Endothelial cell of umbilical vein (primary cell): ENCODE data around the gene NUP153. TPM values are rescaled to one million over a fixed set of nuclear protein-coding genes. Genes with fewer than 3 reads are reported as not detected.

Experiments used
- BruUV-seq: library from RNA; stranded (reverse); fragments of 400-500 nt; replicated peaks from 2 replicates; lab custom pipeline; 2021; lab: Mats Ljungman, UMichigan
- CTCF ChIA-PET: fragments of 300-600, 350-600 bp; sonication (Branson Sonifier 250); formaldehyde crosslinking; loops from one replicate; lab custom pipeline; 2021; ENCODE audit warnings: antibody characterized with exemption, inconsistent platforms; lab: Charles Lee
- POLR2A ChIA-PET: fragments of 300-600, 350-600 bp; sonication (Branson Sonifier 250); formaldehyde crosslinking; loops from one replicate; lab custom pipeline; 2021; ENCODE audit warnings: antibody characterized with exemption, inconsistent platforms; lab: Charles Lee
- DNase-seq: peaks from one replicate; pipeline ENCODE4 v3.0.0-alpha.2; 2011; ENCODE audit warnings: low read depth, low spot score
- FAIRE-seq: peaks from 2 replicates; lab custom pipeline; 2011; peaks lifted over from hg19 to GRCh38; lab: Jason Lieb, UNC
- H2AFZ ChIP-seq: 2 replicates; pipeline ENCODE4 v1.6.0; 2012; ENCODE audit warnings: low read depth, low read length, control low read depth, inconsistent platforms
- H3K27ac ChIP-seq: 2 replicates; pipeline ENCODE4 v1.5.1; 2011; ENCODE audit warnings: low read depth, mild to moderate bottlenecking, control low read depth, low read length, moderate library complexity; ENCODE audit not compliant: insufficient read depth
- H3K27me3 ChIP-seq, 2 experiments: 2 replicates each; pipeline versions ENCODE4 v1.6.0 to v1.6.1; 2011; ENCODE audit warnings: low read length in 2 of 2, mixed read lengths in 1 of 2; ENCODE audit not compliant: control insufficient read depth in 2 of 2, insufficient read depth in 2 of 2
- H3K36me3 ChIP-seq, 2 experiments: 2 replicates in 1 of 2; 3 replicates in 1 of 2; pipeline ENCODE4 v1.5.1; 2011; ENCODE audit warnings: low read length in 2 of 2, mild to moderate bottlenecking in 1 of 2, moderate library complexity in 1 of 2; ENCODE audit not compliant: control insufficient read depth in 2 of 2, insufficient read depth in 2 of 2; ENCODE audit errors: extremely low read depth in 1 of 2
- H3K4me1 ChIP-seq: 3 replicates; pipeline ENCODE4 v1.5.1; 2011; ENCODE audit warnings: mild to moderate bottlenecking, low read length; ENCODE audit not compliant: control insufficient read depth, insufficient read depth; ENCODE audit errors: extremely low read depth
- H3K4me2 ChIP-seq: 2 replicates; pipeline ENCODE4 v1.6.1; 2011; ENCODE audit warnings: low read length, control low read depth, mixed read lengths; ENCODE audit not compliant: insufficient read depth
- H3K4me3 ChIP-seq, 3 experiments: fragments of 200-600 bp in 1 of 3; sonication (generic), shearing (Covaris generic) in 1 of 3; replicated peaks in 1 of 3; 2 replicates each; pipeline ENCODE4 v1.5.1; 2011 to 2016; ENCODE audit warnings: control low read depth in 3 of 3, low read length in 3 of 3, mild to moderate bottlenecking in 2 of 3, inconsistent platforms in 1 of 3, low read depth in 1 of 3, moderate library complexity in 1 of 3; ENCODE audit not compliant: insufficient read depth in 1 of 3
- H3K79me2 ChIP-seq: 2 replicates; pipeline ENCODE4 v1.6.0; 2012; ENCODE audit warnings: low read length, inconsistent platforms; ENCODE audit not compliant: control insufficient read depth, insufficient read depth
- H3K9ac ChIP-seq: replicated peaks from 2 replicates; pipeline ENCODE3; 2011; ENCODE audit warnings: low read length, control low read depth; ENCODE audit not compliant: insufficient read depth; ENCODE audit errors: extremely low read depth
- H3K9me1 ChIP-seq: replicated peaks from 3 replicates; pipeline ENCODE4 v1.6.0; 2011; ENCODE audit warnings: mild to moderate bottlenecking, low read length; ENCODE audit not compliant: control insufficient read depth, insufficient read depth; ENCODE audit errors: extremely low read depth
- H3K9me3 ChIP-seq: replicated peaks from 2 replicates; pipeline ENCODE4 v1.5.1; 2012; ENCODE audit warnings: low read length, inconsistent platforms; ENCODE audit not compliant: control insufficient read depth, insufficient read depth
- H4K20me1 ChIP-seq: replicated peaks from 2 replicates; pipeline ENCODE3; 2011; ENCODE audit warnings: mild to moderate bottlenecking, low read length; ENCODE audit not compliant: control insufficient read depth, insufficient read depth; ENCODE audit errors: extremely low read depth
- EZH2 ChIP-seq: IDR thresholded peaks from 2 replicates; pipeline ENCODE4 v1.6.1; 2012; ENCODE audit warnings: borderline replicate concordance, low read depth, mild to moderate bottlenecking, moderate library complexity, low read length, inconsistent platforms; ENCODE audit not compliant: severe bottlenecking
- FOS ChIP-seq: IDR thresholded peaks from 2 replicates; pipeline ENCODE4 v1.6.1; 2011; ENCODE audit warnings: mild to moderate bottlenecking, low read length, moderate library complexity, borderline replicate concordance; ENCODE audit not compliant: insufficient read depth
- GATA2 ChIP-seq: IDR thresholded peaks from 2 replicates; pipeline ENCODE4 v1.7.0; 2011; ENCODE audit warnings: low read depth, mild to moderate bottlenecking, moderate library complexity, mixed read lengths, low read length; ENCODE audit not compliant: insufficient read length, insufficient read depth
- JUN ChIP-seq: IDR thresholded peaks from 2 replicates; pipeline ENCODE4 v1.6.1; 2011; ENCODE audit warnings: borderline replicate concordance, low read depth; ENCODE audit not compliant: insufficient read length, insufficient read depth
- MYC ChIP-seq: IDR thresholded peaks from one replicate; pipeline ENCODE4 v1.6.1; 2011; ENCODE audit warnings: mild to moderate bottlenecking, low read depth, low read length
- POLR2A ChIP-seq: IDR thresholded peaks from 2 replicates; pipeline ENCODE4 v1.6.1; 2012; ENCODE audit warnings: low read depth, mild to moderate bottlenecking, control low read depth, low read length
- POLR2AphosphoS5 ChIP-seq: IDR thresholded peaks from 2 replicates; pipeline ENCODE4 v1.6.1; 2012; ENCODE audit warnings: low read depth, mild to moderate bottlenecking, control low read depth, low read length, moderate library complexity; ENCODE audit not compliant: insufficient read depth
- dilution Hi-C: fragments of 300-500 bp; cut with MboI; formaldehyde crosslinking; loops from one replicate; pipeline ENCODE4 v1.15.0; 2019; ENCODE audit warnings: low sequenced_read_pairs; ENCODE audit not compliant: extremely low pct_ligation_motif_present
- intact Hi-C: fragments of 100-400 bp; cut with micrococcal nuclease; formaldehyde crosslinking; loops from one replicate; pipeline ENCODE4 v1.10.0; 2022
- polyA plus RNA-seq, 4 experiments: library from polyadenylated mRNA; depleted of rRNA in 3 of 4; stranded (reverse) in 3 of 4; unstranded in 1 of 4; fragments of >200 nt; gene quantifications; 2 replicates each; pipeline versions ENCODE4 v1.2.1 to v1.2.3, GENCODE V29; 2011 to 2012; ENCODE audit warnings: missing spikeins in 1 of 4
- total RNA-seq: library from RNA; stranded (reverse); gene quantifications from 2 replicates; pipeline ENCODE4 v1.2.3, GENCODE V29; 2021
- TF ChIP-seq, protein P1 (sequence below): IDR thresholded peaks from 2 replicates; pipeline ENCODE4 v1.6.1; 2011; ENCODE audit not compliant: insufficient read depth, insufficient read length
- TF ChIP-seq, protein P2 (sequence below), 2 donors: IDR thresholded peaks; 1 replicate in 1 of 2; 2 replicates in 1 of 2; pipeline ENCODE4 v1.5.1; 2011; ENCODE audit warnings: low read length in 2 of 2, mild to moderate bottlenecking in 2 of 2, moderate library complexity in 2 of 2, control low read depth in 1 of 2, inconsistent platforms in 1 of 2, low read depth in 1 of 2; ENCODE audit not compliant: insufficient read depth in 1 of 2; ENCODE audit errors: extremely low read depth in 1 of 2

Gene NUP153
- total and polyA plus RNA-seq, 2 donors (not counting 3 experiments of a cell fraction or from before 2014, with no cell fraction given): 22.0 to 51.0 TPM

DNA sequence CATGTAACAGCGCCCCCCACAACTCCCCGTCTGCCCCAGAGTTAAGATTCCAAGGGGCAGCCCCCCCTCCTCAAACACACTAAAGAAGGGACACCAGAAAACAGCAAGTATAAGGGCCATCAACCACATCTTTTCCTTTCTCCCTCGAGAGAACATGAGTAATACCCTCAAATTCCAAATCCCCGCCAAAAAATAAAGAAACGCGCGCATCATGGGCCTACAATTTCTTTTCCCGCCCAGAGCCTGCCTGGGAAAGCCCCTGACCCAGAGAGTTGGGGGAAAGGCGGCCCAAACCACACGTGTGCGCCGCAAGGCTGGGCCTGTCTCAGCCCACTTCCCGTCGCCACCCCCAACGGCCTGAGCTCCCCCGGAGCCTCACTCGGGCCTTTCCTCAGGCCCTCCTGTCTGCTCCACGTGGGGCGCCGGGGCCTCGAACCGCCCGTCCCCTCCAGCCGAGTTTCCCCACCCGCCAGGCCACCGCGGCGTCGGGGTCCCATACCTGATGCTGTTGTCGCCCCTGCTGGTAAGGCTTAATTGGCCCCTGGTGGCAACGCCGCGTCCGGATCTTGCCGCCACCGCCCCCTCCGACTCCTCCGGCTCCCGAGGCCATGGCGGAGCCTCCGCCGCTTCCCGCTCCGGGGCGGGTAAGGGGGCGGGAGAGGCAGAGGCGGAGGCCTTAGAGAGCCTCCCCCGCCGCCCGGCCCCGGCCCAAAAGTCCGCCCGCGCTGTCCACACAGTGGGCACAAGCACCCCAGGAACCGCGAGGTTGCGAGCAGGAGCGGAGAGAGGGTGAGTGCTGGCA, 746 bp downstream of the NUP153 start:
- dilution Hi-C loops: no loop called here
- Histone ChIP-seq H3K36me3 (no peaks in the 10 kb centered on the region), H3K4me3 (peak overlapping the region; percentile 95 to 99 (median 99)), H3K9me3 (no peaks in the 10 kb centered on the region), H3K9ac (peak overlapping the region; percentile 100), H3K79me2 (peaks cover 56% of the 10 kb centered on the region), H3K4me2 (peak overlapping the region; percentile 100), H3K4me1 (peaks cover 37% of the 10 kb centered on the region), H3K9me1 (no peaks in the 10 kb centered on the region), H3K27ac (peak overlapping the region; percentile 99), H3K27me3 (no peaks in the 10 kb centered on the region), H4K20me1 (no peaks in the 10 kb centered on the region), H2AFZ (peak overlapping the region; percentile 16)
- ChIA-PET CTCF (interaction anchor here (1.0 to 2.5 kb wide), 6 partner anchors 9 to 98 kb away, joined by 3 to 8 read pairs (median 4); no protein-coding TSS in a partner anchor), POLR2A (interaction anchor here (1.1 kb wide), 1 partner anchor 106 kb away, joined by 4 read pairs; the partner anchor contains the start of gene FAM8A1)
- intact Hi-C loops: loop anchor here (1.0 to 5.0 kb wide), 4 partner anchors 61 to 449 kb away; partner anchors contain the start of genes FAM8A1, KDM1B, KIF13A and TPMT
- BruUV-seq: TSS peak; percentile 24
- FAIRE-seq: peak; percentile 46
- DNase-seq: peak; percentile 70
- peak; percentile 17 for TF ChIP-seq POLR2AphosphoS5
- no peak for TF ChIP-seq FOS
- TF ChIP-seq MYC: peak; percentile 83
- TF ChIP-seq POLR2A: no peak
- TF ChIP-seq JUN: no peak
- TF ChIP-seq EZH2: no peak
- TF ChIP-seq, protein P1, sequence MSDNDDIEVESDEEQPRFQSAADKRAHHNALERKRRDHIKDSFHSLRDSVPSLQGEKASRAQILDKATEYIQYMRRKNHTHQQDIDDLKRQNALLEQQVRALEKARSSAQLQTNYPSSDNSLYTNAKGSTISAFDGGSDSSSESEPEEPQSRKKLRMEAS: peak; percentile 71
- TF ChIP-seq, protein P2, sequence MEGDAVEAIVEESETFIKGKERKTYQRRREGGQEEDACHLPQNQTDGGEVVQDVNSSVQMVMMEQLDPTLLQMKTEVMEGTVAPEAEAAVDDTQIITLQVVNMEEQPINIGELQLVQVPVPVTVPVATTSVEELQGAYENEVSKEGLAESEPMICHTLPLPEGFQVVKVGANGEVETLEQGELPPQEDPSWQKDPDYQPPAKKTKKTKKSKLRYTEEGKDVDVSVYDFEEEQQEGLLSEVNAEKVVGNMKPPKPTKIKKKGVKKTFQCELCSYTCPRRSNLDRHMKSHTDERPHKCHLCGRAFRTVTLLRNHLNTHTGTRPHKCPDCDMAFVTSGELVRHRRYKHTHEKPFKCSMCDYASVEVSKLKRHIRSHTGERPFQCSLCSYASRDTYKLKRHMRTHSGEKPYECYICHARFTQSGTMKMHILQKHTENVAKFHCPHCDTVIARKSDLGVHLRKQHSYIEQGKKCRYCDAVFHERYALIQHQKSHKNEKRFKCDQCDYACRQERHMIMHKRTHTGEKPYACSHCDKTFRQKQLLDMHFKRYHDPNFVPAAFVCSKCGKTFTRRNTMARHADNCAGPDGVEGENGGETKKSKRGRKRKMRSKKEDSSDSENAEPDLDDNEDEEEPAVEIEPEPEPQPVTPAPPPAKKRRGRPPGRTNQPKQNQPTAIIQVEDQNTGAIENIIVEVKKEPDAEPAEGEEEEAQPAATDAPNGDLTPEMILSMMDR (IDR thresholded peaks at IDR 0.05; ENCODE audit: extremely low read depth in 1 of 2, insufficient read depth in 1 of 2, low read depth in 1 of 2, low read length in 2 of 2): peak in 1 of 2 donors; percentile 25
- TF ChIP-seq GATA2: no peak
